GM18868 (cell line): ENCODE measurements around the gene KBTBD2.
"Not testable (repeated sequence)": the region's sequence is repeated elsewhere in the genome, so short reads cannot be mapped to it uniquely, and the experiment has no call there.

Experiments used
- ATAC-seq: cut with Tn5 transposase; IDR thresholded peaks from one replicate; pipeline ENCODE4 v1.9.1; 2021; ENCODE audit warnings: mild to moderate bottlenecking, moderate library complexity; ENCODE audit not compliant: unreplicated experiment

KBTBD2 gene

DNA sequence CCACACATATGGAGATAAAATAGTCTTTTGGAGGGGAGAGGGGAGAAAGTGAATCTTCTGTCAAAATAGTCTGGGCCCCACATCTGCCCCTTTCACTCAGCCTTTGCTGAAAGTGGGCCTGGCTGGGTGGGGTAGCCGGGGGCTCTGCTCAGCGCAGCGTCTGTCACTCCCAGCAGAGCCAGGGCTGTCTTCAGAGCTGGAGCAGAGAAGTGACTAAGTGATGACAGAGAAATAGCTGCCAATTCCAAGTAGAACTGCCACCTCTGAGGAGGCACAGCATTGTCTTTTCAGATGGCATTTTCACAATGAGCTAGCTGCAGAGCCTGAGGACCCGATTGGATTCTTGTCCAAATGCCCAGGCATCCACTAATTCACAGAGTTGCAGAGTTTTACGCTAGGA lies 34.5 kb downstream of the KBTBD2 start:
- not testable (repeated sequence) for ATAC-seq

DNA sequence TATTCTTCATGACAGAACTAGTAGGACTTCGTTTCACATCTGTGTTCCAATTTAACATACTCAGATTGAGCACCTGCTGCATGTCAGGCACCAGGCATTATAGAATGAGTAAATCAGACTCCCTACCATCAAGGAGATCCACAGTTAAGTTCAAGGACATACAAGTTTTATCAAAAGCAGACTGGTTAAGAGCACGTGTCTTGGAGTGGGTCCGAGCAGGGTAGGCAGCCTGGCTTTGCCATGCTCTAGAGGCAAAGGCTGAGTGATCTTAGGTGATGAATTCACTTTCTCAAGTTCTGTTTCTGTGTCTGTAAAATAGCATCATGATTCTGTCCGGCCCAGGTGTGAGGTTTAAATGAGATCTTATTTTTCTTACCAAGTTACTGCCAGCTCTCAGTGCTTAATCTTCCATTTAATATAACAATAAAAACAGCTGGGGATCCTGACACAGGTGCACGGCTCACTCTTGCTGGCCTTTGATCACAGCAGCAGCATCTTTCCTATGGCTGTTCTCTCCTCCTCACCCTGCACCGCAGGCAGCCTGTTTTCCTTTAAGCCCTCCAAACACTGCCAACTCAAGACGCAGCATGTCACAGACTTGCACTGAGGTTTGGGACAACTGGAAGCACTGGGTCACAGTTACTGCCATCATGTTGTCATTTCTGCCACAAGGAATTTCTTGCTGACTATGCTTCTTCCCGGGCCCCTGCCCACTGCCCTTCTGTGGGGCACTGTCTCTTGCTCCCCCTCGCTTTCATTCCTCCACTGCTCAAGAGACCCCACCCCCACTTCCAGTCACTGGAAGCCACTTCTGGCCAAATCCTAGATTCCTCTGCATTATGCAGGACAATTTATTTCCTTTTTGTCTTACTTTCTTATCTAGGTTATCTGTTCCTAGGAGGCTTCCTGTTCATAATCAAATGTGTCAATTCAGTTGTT lies 35.5 kb downstream of the KBTBD2 start:
- ATAC-seq = not testable (repeated sequence)

DNA sequence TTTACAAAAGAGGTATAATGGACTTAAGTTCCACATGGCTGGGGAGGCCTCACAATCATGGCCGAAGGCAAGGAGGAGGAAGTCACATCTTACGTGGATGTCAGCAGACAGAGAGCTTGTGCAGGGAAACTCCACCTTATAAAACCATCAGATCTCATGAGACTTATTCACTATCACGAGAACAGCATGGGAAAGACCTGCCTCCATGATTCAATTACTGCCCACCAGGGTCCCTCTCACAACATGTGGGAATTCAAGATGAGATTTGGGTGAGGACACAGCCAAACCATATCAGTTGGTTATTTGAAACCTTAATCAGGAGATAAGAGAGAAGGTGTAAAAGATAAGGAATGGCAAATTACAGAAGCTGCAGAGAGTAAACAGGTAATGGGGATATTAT lies 40.9 kb downstream of the KBTBD2 start:
- ATAC-seq = not testable (repeated sequence)

- ATAC-seq = not testable (repeated sequence)
Observed at GRCh38 chr7:32848655-32849054, 42.9 kb downstream of the KBTBD2 start.

GRCh38 chr7:32846630-32847225 lies 44.8 kb downstream of the KBTBD2 start:
- peak; percentile 99 for ATAC-seq

- ATAC-seq = not testable (repeated sequence)
Observed at GRCh38 chr7:32844748-32845147, 46.8 kb downstream of the KBTBD2 start.

DNA sequence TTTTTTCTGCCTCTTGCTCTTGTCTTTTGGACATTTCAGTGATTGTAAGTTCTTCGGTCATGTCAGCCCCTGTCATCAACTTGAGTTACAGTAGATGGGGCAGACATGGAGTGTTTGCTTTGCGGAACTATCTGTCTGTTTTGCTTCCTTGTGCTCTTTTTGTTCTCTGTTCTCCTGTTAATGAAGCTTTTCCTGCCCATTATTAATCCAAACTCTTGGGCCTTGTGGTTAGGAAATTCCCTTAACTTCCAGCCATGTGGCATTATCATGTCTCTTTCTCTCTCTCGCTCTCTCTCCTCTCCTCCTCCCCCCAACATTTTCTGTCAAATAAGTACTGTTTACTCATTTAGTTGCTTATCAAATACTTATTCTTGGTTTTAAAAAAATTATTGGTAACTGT lies 47.8 kb downstream of the KBTBD2 start:
- ATAC-seq = not testable (repeated sequence)

GRCh38 chr7:32839846-32840245 lies 51.7 kb downstream of the KBTBD2 start:
- not testable (repeated sequence) for ATAC-seq

DNA sequence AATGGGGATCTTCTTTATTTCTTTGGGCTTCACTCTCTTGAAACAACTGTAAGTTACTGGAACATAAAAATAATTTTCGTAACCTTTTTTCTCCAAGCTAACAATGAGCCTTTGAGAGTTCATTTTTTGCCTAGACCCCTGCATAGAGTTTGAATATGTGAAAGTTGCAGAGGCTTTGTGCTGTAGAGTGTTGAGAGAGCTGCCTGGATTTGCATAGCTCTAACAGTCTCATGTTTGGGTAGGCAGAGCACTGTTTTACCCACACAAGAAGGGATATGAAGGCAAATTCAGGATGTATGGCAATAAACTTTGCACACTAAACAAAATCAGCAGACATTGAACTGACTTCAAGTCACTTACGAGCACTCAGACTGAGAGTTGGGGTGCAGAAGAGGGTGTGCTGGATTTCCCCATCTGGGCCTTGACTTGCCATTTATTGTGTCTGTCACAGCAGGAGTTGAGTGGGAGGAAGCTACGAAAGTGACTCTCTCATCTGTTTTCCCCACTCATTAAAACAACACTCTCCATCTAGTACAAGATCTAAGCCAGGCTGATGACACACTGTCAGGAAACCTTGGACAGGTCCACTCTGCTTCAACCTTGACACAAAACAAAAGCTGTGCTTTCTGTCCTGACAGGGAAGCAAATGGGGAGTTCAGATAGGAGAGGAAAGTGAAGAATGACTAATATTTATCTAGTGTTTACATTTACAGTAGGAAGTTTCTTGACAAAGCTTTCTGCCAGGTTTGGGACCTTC lies 62.4 kb downstream of the KBTBD2 start:
- ATAC-seq = peak; percentile 95
